Muscle of leg (tissue), 11 donors: Measurements from ENCODE around the gene FOXL1. TPM values are rescaled to one million over a fixed set of nuclear protein-coding genes. Genes with fewer than 3 reads are reported as not detected.

Experiments used
- DNase-seq: peaks from one replicate; pipeline ENCODE4 v3.0.0; 2013
- H3K27ac ChIP-seq: one replicate; pipeline ENCODE4 v1.5.1; 2013; ENCODE audit warnings: mild to moderate bottlenecking, low read length, control low read depth
- H3K27me3 ChIP-seq: one replicate; pipeline ENCODE4 v1.6.1; 2013; ENCODE audit warnings: low read length; ENCODE audit not compliant: control insufficient read depth, insufficient read depth
- H3K36me3 ChIP-seq: one replicate; pipeline ENCODE4 v1.6.1; 2013; ENCODE audit warnings: low read length; ENCODE audit not compliant: control insufficient read depth, insufficient read depth
- H3K4me1 ChIP-seq: one replicate; pipeline ENCODE4 v1.6.1; 2013; ENCODE audit warnings: low read length; ENCODE audit not compliant: control insufficient read depth, insufficient read depth
- H3K4me3 ChIP-seq: one replicate; pipeline ENCODE4 v1.5.1; 2013; ENCODE audit warnings: low read length, control low read depth
- H3K9me3 ChIP-seq: replicated peaks from 2 replicates; pipeline ENCODE4 v1.6.1; 2013; ENCODE audit warnings: low read depth, low read length; ENCODE audit not compliant: control insufficient read depth
- WGBS: methylation state at CpG from one replicate; pipeline ENCODE4 v1.1.5; 2013; ENCODE audit warnings: missing lambda C conversion rate; ENCODE audit not compliant: insufficient coverage; 5-methylcytosine and 5-hydroxymethylcytosine counted together
- polyA plus RNA-seq, 8 donors: library from polyadenylated mRNA; unstranded; fragments of 120-200 nt; gene quantifications; one replicate each; pipeline versions ENCODE4 v1.2.1 to v1.2.3, GENCODE V29; 2013; ENCODE audit warnings: inconsistent platforms in 1 of 8, low replicate concordance in 1 of 8; ENCODE audit not compliant: insufficient read length in 8 of 8, insufficient read depth in 1 of 8
- total RNA-seq: library from RNA; stranded (reverse); fragments of 120-200 nt; gene quantifications from one replicate; pipeline ENCODE4 v1.2.4, GENCODE V29; 2013

Gene FOXL1
- total and polyA plus RNA-seq, 9 donors: 0.19 to 0.82 (median 0.40) TPM

DNA sequence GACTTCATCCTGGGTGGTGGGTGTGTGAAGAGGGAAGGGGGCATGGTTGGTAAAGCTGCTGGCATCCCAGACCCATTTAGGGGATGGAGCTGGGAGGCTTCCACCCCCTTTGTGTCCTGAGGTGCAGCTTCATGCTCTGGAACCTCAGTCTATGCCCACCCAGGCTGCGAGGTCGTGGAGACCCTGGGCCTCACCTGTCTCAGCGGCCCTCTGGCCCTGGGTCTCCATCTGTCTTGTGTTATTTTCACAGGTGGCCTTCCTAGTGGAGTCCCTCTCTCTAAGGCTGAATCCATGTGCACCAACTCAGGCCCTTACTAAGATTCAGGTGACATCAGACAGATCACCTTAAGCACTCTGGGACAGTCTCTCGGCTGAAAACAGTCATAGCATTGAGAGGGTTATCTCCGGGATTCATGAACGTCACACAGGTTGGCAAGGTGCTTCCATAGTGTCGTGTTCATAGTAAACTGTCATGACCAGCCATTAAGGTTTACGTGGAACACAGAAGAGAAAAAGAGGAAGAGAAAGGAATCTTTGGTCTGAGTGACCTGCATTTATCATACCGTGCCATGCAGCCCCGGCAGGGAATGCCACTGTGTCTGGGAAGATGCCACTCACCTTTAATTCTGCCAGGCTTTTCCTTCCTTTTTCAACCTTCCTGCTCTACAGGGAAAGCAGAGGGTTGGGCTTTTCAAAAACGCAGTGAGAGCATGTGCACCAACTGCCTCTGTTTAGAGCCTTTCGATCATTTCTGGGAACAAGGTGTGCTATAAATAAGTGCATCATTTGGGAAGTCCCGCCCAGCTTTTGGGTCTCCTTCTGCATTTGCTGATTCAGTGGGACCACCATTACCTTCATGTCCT is 4.5 kb upstream of the FOXL1 start:
- DNase-seq: no peak
- Histone ChIP-seq H3K27me3 (peaks cover 95% of the 10 kb centered on the region), H3K27ac (no peak overlapping the region), H3K4me1 (peaks cover 15% of the 10 kb centered on the region), H3K4me3 (no peak overlapping the region), H3K36me3 (no peaks in the 10 kb centered on the region), H3K9me3 (no peaks in the 10 kb centered on the region)
- WGBS: 48% methylated on average over 8 of the region's 13 CpGs

DNA sequence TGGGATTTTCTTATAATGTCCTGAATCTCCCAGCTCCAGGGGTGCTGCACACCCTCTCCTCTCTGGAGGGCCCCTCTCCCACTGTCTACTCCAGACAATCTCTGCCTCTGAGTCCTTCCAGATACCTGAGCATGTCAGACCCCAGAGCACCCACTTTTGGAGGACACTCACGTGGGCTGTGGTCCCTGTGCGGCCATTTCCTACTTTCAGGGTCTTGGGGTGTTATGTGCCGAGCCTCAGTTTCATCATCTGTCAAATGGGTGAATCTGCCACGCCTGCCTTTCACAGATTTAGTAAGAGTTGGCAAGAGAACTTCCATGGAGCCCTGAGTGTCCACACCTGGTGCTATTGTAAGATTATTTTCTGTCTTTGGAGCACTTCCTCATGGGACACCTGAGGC is 3.7 kb upstream of the FOXL1 start:
- H3K4me1 ChIP-seq: peaks cover 16% of the 10 kb centered on the region
- WGBS: 44% methylated on average over 4 of the region's 4 CpGs
- DNase-seq: no peak
- no peak overlapping the region for H3K27ac ChIP-seq
- no peaks in the 10 kb centered on the region for H3K9me3 ChIP-seq
- H3K4me3 ChIP-seq: no peak overlapping the region
- H3K36me3 ChIP-seq: no peaks in the 10 kb centered on the region
- peaks cover 97% of the 10 kb centered on the region for H3K27me3 ChIP-seq

DNA sequence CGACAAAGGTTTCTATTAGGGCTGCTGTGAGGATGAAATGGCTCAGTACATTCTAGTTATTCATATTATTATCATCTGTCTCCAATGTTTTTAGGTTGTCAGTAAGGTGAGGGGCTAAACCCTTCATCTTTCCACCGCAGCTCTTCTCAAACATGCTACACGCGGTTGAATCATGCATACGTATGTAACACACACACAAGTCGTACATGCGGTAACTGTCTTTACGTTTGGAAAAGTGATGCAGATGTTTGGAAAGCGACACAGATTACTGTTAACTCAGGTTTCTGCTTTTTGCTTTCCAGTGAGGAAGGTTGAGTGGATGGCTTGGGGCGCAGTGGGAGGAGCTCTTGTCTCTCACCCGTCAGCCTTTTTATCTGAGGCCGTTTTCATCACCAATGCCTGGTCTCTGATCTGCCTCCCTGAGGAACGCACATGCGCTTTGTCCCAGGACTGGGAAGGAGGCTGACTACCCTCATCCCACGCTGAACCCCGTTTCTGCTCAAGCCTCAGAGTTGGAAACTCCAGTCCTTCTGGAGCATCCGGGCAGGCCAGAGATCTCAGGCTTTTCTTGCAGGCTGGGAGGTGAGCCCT is 3.2 kb upstream of the FOXL1 start:
- Histone ChIP-seq H3K36me3 (no peaks in the 10 kb centered on the region), H3K4me1 (peaks cover 16% of the 10 kb centered on the region), H3K27me3 (peaks cover 97% of the 10 kb centered on the region), H3K4me3 (no peak overlapping the region), H3K9me3 (no peaks in the 10 kb centered on the region), H3K27ac (no peak overlapping the region)
- 34% methylated on average over 11 of the region's 17 CpGs for WGBS
- no peak for DNase-seq

DNA sequence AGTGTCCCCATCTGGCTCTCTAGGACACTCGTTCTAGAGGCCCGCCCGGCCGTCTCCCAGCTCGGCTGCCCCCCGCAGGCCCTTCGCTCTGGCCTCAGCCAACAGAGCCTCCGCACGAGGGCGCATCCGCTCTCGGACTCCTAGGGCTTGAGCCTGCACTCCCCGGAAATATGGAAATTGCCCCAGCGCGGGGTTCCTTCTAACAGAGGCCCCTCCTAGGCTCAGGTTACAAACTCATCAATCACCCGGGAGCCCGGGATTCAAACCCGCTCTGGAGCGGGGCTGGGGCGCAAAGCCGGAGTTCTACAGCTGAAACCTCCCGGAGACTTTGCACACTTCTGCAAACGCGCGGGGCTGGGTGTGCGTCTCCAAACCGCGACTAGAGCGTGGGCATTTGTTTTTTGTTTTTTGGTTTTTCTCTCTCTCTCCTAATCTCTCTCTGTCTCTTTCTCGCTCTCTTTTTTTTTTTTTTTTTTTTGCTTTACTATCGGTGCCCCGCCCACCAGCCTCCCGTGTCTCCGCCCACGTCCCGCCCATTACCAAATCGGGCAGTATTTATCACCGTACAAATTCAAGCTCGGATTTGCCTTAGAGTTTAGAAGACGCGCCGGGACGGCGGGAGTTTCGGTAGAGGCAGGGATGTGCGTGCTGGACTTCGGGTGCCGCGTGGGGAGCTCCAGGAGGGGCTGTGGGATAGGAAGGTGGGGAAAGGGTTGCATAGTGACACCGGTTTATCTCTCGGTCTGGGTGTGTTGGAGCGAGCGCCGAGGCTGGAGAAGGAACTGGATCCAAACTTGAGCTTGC is 2.4 kb upstream of the FOXL1 start:
- Histone ChIP-seq H3K27ac (no peak overlapping the region), H3K4me3 (peak overlapping the region; percentile 18), H3K27me3 (peaks cover 95% of the 10 kb centered on the region), H3K4me1 (peaks cover 16% of the 10 kb centered on the region), H3K36me3 (no peaks in the 10 kb centered on the region), H3K9me3 (no peaks in the 10 kb centered on the region)
- DNase-seq: peak; percentile 78
- under 1% methylated on average over 39 of the region's 54 CpGs for WGBS

DNA sequence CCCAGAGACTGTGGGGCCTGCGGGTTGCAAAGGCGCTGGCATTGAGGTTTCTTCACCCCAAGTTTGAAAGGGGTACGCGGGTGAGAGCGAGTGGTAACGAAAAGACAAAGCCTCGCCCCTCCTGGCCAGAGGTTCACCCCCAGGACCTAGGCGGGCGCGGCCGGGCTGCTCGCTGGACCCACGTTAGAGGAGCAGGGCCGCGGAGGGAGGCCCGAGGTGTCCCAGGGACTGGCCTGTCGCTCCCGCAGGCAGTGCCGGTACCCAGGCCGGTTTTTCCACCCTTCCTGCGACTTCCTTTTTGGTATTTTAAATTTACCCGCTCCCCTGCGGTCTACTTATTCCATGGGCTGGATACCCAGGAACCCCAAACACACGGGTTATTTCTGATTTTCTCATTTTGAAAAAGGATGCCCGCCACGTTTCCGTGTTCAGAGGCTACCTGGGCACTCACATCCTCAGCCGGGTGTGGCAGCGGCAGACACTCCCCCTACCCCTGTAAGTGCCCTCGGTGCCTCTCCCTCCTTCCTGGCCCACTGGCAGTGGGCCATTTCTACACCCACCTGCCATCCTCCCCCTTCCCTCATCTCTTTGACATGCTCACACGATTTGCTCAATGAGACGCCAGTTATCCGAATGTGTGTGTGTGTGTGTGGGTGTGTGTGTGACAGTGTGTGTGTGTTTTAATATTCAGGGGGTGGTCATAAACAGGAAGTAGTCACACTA is 1.6 kb upstream of the FOXL1 start:
- H3K4me3 ChIP-seq: peak overlapping the region; percentile 9
- peaks cover 95% of the 10 kb centered on the region for H3K27me3 ChIP-seq
- H3K4me1 ChIP-seq: peaks cover 16% of the 10 kb centered on the region
- H3K9me3 ChIP-seq: no peaks in the 10 kb centered on the region
- DNase-seq: no peak
- 17% methylated on average over 28 of the region's 33 CpGs for WGBS
- H3K27ac ChIP-seq: no peak overlapping the region
- H3K36me3 ChIP-seq: no peaks in the 10 kb centered on the region

DNA sequence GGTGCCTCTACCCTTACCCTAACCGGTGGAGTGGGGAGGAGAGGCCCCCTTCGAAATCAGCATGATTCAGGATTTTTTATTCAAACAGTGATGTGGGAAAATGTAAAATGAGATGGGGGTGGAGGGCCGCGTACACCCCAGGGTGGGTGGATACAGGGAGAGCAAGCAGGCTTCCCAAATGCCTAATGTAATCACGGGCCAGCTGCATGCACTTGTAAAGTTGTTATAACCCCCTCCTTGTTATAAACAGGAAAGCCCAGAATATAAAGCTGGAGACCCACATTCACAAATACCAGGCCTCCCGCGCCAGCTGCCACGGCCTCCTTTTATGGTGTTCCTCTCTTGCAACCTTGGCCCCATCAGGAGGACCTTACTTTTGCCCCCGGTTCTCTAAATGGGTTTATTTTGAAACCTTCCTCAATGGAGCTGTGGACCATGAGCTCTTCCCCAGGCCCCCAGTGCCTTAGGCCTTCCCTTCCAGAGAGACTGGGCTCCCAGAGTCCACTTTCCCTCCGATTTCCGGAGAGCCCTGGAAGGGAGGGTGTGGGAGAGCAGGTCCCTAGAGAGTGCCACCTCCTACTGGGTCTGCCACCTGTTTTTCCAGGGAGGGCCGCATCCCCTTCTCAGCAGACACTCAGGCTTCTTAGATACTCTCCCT is 906 bp upstream of the FOXL1 start:
- H3K27me3 ChIP-seq: peaks cover 88% of the 10 kb centered on the region
- no peaks in the 10 kb centered on the region for H3K36me3 ChIP-seq
- no peak overlapping the region for H3K27ac ChIP-seq
- H3K4me1 ChIP-seq: peaks cover 16% of the 10 kb centered on the region
- H3K9me3 ChIP-seq: no peaks in the 10 kb centered on the region
- no peak for DNase-seq
- 61% methylated on average over 5 of the region's 12 CpGs for WGBS
- H3K4me3 ChIP-seq: no peak overlapping the region

DNA sequence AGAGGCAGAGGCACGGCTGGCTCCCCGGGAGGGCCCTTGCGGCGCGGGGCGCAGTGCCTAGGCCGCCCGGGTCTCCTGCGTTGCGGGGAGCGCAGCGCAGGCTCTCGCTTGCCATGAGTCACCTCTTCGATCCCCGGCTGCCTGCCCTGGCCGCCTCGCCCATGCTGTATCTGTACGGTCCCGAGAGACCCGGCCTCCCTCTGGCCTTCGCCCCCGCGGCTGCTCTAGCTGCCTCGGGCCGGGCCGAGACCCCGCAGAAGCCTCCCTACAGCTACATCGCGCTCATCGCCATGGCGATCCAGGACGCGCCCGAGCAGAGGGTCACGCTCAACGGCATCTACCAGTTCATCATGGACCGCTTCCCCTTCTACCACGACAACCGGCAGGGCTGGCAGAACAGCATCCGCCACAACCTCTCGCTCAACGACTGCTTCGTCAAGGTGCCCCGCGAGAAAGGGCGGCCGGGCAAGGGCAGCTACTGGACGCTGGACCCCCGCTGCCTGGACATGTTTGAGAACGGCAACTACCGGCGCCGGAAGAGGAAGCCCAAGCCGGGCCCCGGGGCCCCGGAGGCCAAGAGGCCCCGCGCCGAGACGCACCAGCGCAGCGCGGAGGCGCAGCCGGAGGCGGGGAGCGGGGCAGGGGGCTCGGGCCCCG is 390 bp downstream of the FOXL1 start:
- peaks cover 16% of the 10 kb centered on the region for H3K4me1 ChIP-seq
- no peaks in the 10 kb centered on the region for H3K36me3 ChIP-seq
- WGBS: 4% methylated on average over 67 of the region's 69 CpGs
- no peak overlapping the region for H3K27ac ChIP-seq
- H3K27me3 ChIP-seq: peaks cover 82% of the 10 kb centered on the region
- no peak for DNase-seq
- H3K4me3 ChIP-seq: no peak overlapping the region
- H3K9me3 ChIP-seq: no peaks in the 10 kb centered on the region

DNA sequence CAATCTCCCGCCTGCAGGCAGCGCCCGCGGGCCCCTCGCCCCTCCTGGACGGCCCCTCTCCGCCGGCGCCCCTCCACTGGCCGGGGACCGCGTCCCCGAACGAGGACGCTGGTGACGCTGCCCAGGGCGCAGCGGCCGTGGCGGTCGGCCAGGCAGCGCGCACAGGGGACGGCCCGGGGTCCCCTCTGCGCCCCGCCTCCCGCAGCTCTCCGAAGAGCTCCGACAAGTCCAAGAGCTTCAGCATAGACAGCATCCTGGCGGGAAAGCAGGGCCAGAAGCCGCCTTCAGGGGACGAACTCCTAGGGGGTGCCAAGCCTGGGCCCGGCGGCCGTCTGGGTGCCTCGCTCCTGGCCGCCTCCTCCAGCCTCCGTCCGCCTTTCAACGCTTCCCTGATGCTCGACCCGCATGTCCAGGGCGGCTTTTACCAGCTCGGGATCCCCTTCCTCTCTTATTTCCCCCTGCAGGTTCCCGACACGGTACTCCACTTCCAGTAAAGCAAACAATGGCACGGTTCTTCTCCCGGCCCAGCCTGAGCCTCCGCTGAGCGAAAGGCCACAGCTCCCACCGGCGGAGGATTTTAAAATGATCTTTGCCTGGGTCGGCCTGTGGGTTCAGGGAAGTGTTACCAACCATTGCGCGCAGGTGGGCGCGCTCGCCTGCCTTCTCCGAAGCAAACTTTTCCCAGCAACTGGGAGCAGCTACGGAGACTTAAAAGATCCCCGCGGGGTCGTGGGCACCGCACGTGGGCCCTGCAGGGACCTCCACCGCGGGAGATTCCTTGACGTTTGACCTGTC is 1.1 kb downstream of the FOXL1 start:
- H3K36me3 ChIP-seq: no peaks in the 10 kb centered on the region
- no peak for DNase-seq
- H3K4me3 ChIP-seq: no peak overlapping the region
- H3K27ac ChIP-seq: no peak overlapping the region
- H3K27me3 ChIP-seq: peaks cover 81% of the 10 kb centered on the region
- no peaks in the 10 kb centered on the region for H3K9me3 ChIP-seq
- WGBS: 8% methylated on average over 69 of the region's 69 CpGs
- H3K4me1 ChIP-seq: peaks cover 16% of the 10 kb centered on the region
